ENCODE data around the gene GID4.

GID4 gene

GRCh38 chr17:18011286-18011685 lies 27.9 kb upstream of the GID4 start:
- TF ChIP-seq REST (IDR thresholded peaks at IDR 0.05; ENCODE audit: low read depth) (no peak), USF1 (IDR thresholded peaks at IDR 0.05) (no peak), CREB1 (IDR thresholded peaks at IDR 0.05; ENCODE audit: low read depth) (no peak), CEBPB (IDR thresholded peaks at IDR 0.05) (no peak), YY1 (IDR thresholded peaks at IDR 0.05; ENCODE audit: low read depth) (no peak)

- TF ChIP-seq TAF1 (IDR thresholded peaks at IDR 0.05; ENCODE audit: low read depth) = no peak
- no peak for TF ChIP-seq CREB1 (IDR thresholded peaks at IDR 0.05; ENCODE audit: low read depth)
- no peak for TF ChIP-seq TCF12 (IDR thresholded peaks at IDR 0.05; ENCODE audit: low read depth)
- TF ChIP-seq RAD21 (IDR thresholded peaks at IDR 0.05; ENCODE audit: low read depth) = no peak
Observed at GRCh38 chr17:18014006-18014405, 25.2 kb upstream of the GID4 start.

GRCh38 chr17:18015593-18015992 lies 23.6 kb upstream of the GID4 start:
- no peak for TF ChIP-seq CREB1 (IDR thresholded peaks at IDR 0.05; ENCODE audit: low read depth)
- TF ChIP-seq REST (IDR thresholded peaks at IDR 0.05; ENCODE audit: low read depth) = no peak
- TF ChIP-seq FOXM1 (IDR thresholded peaks at IDR 0.05; ENCODE audit: borderline replicate concordance, low read depth) = no peak
- no peak for TF ChIP-seq TAF1 (IDR thresholded peaks at IDR 0.05; ENCODE audit: low read depth)
- TF ChIP-seq EGR1 (IDR thresholded peaks at IDR 0.05) = no peak
- TF ChIP-seq TEAD4 (IDR thresholded peaks at IDR 0.05) = no peak
- TF ChIP-seq CEBPB (IDR thresholded peaks at IDR 0.05) = no peak
- no peak for TF ChIP-seq USF1 (IDR thresholded peaks at IDR 0.05)
- no peak for TF ChIP-seq ZBTB7A (IDR thresholded peaks at IDR 0.05; ENCODE audit: low read depth)
- TF ChIP-seq NFIC (IDR thresholded peaks at IDR 0.05) = no peak
- no peak for TF ChIP-seq EP300 (IDR thresholded peaks at IDR 0.05; ENCODE audit: borderline replicate concordance)
- no peak for TF ChIP-seq TCF12 (IDR thresholded peaks at IDR 0.05; ENCODE audit: low read depth)
- TF ChIP-seq MAX (IDR thresholded peaks at IDR 0.05) = no peak
- TF ChIP-seq YY1 (IDR thresholded peaks at IDR 0.05; ENCODE audit: low read depth) = no peak

GRCh38 chr17:18016426-18016825 lies 22.8 kb upstream of the GID4 start:
- no peak for TF ChIP-seq USF1 (IDR thresholded peaks at IDR 0.05)
- no peak for TF ChIP-seq EP300 (IDR thresholded peaks at IDR 0.05; ENCODE audit: borderline replicate concordance)
- TF ChIP-seq ZBTB7A (IDR thresholded peaks at IDR 0.05; ENCODE audit: low read depth) = no peak
- TF ChIP-seq YY1 (IDR thresholded peaks at IDR 0.05; ENCODE audit: low read depth) = no peak
- no peak for TF ChIP-seq REST (IDR thresholded peaks at IDR 0.05; ENCODE audit: low read depth)
- TF ChIP-seq CEBPB (IDR thresholded peaks at IDR 0.05) = no peak
- TF ChIP-seq NFIC (IDR thresholded peaks at IDR 0.05) = no peak
- no peak for TF ChIP-seq FOXM1 (IDR thresholded peaks at IDR 0.05; ENCODE audit: borderline replicate concordance, low read depth)
- no peak for TF ChIP-seq EGR1 (IDR thresholded peaks at IDR 0.05)
- TF ChIP-seq CREB1 (IDR thresholded peaks at IDR 0.05; ENCODE audit: low read depth) = no peak
- TF ChIP-seq TCF12 (IDR thresholded peaks at IDR 0.05; ENCODE audit: low read depth) = no peak
- no peak for TF ChIP-seq TAF1 (IDR thresholded peaks at IDR 0.05; ENCODE audit: low read depth)
- TF ChIP-seq TEAD4 (IDR thresholded peaks at IDR 0.05) = no peak
- TF ChIP-seq RAD21 (IDR thresholded peaks at IDR 0.05; ENCODE audit: low read depth) = no peak
- no peak for TF ChIP-seq MAX (IDR thresholded peaks at IDR 0.05)
